Stimulated activated CD4-positive, alpha-beta T cell treated with anti-CD3 and anti-CD28 coated beads, Interleukin-2, amount 100 ng/mL, for 48 hours (primary cell): ENCODE measurements around the gene P4HB.
"Not testable (repeated sequence)": the region's sequence is repeated elsewhere in the genome, so short reads cannot be mapped to it uniquely, and the experiment has no call there.

Experiments used
- DNase-seq, 2 donors: peaks; one replicate each; pipeline ENCODE4 v3.0.0-alpha.2; 2020

Gene P4HB

GRCh38 chr17:81844887-81845286 is 15.4 kb downstream of the P4HB start:
- no peak for DNase-seq

- DNase-seq, result no peak
Observed at GRCh38 chr17:81844327-81844851, 15.9 kb downstream of the P4HB start.

DNA sequence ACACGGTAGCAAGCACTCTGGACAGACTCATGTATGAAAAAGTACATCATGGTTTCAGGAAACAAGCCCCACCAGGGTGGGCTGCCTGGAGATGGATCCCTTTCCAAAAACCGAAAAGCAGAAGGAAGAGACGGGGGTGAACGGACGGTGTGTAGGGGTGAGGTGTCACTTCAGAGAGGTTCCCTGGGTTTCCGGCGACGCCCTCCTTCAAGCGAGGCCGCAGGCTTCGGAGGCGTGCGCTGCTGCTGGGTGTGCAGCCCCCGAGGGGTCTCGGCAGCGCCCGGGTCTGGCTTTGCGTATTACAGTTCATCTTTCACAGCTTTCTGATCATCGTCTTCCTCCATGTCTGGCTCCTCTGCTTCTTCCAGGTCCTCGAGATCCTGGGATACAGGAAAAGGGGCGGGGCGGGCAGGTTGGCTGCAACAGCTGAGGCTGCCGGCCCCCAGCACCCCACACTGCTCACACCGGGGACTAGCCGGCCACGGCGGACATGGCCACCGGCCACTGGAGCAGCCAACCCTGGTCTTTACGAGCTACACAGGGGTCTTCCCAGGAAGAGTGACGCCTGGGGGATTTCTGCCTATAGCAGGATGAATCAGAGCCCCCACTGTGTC is 16.5 kb downstream of the P4HB start:
- DNase-seq, result no peak

- no peak for DNase-seq
Observed at GRCh38 chr17:81842725-81843504, 17.4 kb downstream of the P4HB start.

DNA sequence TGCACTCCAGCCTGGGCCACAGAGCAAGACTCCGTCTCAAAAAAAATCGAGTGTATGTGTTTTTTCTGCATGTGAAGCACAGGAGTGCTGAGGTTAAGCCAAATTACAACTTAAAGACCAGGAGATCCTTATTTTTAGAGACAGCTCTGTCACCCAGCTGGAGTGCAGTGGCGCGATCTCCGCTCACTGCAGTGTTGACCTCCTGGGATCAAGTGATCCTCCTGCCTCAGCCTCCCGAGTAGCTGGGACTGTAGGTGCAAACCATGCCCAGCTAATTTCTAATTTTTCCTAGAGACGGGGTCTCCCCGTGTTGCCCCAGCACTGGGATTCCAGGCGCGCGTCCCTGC is 18.0 kb downstream of the P4HB start:
- DNase-seq, result no peak

DNA sequence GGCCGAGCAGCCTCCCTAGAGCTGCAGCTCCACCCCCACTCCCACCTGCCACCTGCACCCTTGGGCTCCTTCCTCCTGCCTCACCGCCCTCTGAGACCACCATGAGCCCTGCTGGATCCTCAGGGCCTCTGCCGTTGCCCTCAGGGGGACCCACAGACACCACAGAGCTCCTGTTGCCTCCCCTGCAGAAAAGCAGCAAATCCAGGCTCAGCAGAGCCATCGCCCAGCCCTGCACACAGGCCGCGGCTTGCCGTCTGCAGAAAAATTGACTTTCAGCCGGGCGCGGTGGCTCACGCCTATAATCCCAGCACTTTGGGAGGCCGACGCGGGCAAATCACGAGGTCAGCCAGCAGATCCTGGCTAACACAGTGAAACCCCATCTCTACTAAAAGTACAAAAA is 18.5 kb downstream of the P4HB start:
- DNase-seq, result no peak

- no peak for DNase-seq
Observed at GRCh38 chr17:81840826-81841778, 19.2 kb downstream of the P4HB start.

- DNase-seq, result not testable (repeated sequence)
Observed at GRCh38 chr17:81840059-81840458, 20.3 kb downstream of the P4HB start.

- DNase-seq, result no peak
Observed at GRCh38 chr17:81839301-81839700, 21.0 kb downstream of the P4HB start.

DNA sequence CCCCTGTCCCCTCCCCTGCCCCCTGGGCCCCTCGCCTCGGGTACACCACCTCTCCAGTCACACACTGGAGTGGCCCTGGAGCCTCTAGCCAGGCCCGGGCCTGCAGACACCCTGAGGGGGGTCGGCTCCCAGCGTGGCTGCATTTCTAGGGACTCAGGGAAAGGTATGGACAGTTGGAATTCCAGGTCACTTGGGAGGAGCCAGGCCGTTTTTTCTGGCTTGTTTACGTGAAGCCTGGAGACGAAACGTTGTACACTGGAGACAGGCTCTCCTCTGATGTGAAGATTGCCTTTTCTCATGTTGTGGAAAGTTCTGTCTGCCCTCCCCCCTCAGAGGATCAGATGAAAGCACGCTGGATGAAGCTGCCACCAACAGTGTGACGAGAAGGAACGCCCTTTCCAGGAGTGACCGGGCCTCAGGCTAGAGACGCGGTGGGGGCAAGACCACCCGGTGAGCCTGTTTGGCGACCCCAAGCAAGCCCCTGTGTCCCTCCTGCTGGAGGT is 21.5 kb downstream of the P4HB start:
- DNase-seq, result no peak

GRCh38 chr17:81837641-81838040 is 22.7 kb downstream of the P4HB start:
- DNase-seq, result no peak

DNA sequence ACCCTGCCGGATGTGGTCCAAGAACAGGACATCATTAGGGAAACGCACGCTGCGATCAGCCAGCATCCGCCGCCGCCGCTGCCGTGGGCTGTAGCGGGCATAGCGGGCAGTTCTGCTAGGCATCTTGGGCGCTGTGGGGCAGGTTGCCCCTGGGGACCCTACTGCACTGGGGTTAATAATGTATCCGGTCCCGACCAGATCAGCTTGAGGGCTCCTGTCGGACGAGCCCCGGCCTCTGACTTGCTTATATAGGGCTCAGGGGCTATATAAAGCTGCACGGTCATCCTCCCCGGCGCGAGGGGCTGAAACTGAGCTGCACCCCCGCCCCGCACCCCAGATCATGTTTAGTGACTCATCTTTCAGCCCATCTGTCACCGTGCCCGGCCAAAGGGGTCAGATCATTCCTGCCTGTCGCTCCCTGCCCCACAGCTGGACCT is 25.5 kb downstream of the P4HB start, which contains the start of gene PPP1R27:
PPP1R27 (minus strand) TSS at position 220 of the 437 bp plus-strand sequence; CDS start at position 123, 97 bp downstream.
- no peak for DNase-seq

- DNase-seq, result no peak
Observed at GRCh38 chr17:81833921-81834830, 26.2 kb downstream of the P4HB start.

DNA sequence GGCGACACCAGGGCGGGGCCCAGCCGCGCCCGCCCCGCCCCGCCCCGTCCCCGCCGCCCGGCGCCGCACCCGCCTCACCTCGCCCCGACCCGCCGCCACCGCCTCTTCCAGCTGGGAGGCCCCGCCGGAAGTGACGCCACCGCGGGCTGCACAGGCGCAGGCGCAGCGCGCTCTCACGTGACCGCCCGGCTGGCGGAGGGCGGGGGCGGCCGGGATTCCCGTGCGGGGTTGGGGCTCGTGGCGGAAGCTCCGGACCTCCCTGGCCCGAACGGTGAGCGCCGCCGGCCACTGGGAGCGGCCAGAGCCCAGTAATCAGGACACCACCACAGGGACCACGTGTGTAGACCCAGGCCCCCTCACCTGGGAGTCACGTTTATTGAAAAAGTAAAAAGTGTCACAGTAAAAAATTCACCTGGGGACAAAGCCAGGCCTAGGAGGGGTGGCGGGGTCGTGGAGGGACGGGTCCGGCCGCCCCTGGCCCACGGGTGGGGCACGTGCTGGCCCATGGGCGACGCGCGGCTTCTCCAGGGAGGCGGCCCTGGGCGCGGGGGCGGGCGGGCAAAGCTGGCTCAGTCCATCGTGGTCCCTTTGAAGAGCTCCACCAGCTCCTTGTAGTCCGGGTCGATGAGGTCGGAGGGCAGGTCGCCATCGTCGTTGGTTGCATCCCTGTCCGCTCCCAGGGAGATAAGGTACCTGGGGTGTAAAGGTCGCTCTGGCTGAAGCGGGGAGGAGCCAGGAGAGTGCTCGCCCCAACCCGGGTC is 27.0 kb downstream of the P4HB start, which contains the start of gene MCRIP1:
MCRIP1 (minus strand) TSS at position 132 of the 761 bp plus-strand sequence. CDS start 8,785 bp downstream, outside the sequence.
- peak; percentile 94 to 96 for DNase-seq

DNA sequence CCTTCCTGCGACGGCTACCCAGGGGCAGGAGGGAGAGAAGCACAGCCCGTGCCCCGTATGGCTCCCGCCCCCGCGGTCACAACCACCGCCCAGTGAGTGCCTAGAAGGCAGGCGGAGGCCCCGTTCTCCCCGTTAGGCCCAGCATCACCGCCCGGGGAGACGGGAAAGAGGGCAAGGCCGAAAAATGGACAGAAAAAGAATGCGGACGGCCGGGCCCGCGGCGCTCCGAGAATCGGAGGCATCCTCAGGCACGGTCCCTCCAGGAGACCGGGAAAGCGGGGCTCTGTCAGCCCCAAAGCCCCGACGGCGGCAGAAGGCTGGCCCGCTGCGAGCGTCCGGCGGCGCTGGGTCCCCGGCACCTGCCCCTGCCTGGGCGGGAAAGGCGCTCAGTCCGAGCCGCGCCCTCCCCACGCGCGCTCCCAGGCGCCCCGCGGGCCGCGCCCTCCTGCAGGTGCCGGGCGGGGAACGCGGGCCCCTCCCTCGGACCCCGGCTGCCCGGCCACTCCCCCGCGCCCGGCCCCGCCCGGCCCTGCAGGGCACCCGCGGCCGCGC is 27.7 kb downstream of the P4HB start:
- peak; percentile 38 to 48 for DNase-seq

DNA sequence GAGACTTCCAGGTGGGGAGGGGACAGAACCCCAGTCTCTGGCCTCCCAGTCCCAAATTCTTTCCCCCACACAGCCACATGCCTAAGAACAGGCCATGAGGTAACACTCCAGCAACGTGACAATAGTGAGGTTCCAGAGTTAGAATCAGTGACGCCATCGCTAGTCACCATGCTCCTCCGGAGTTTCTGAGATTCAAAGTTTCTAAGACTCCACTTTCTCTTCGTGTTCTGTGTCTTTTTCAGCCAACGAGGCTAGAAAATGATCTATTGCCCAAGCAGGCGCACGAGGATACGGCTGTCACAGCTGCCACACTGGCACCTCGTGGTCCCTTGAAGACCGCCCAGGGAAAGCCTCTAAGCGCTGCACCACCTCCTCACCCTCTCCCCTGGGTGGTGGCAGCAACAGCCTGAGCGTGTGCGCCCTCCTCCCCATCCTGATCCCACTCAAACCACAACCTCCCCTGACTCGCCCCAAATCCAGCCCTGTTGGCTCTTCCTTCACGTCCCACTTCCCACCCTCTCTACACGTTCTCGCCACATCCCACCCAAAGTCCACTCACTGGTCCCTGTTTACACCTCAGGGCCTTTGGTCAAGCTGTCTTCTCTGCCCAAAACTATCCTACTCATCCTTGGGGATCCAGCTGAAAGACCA is 28.3 kb downstream of the P4HB start:
- DNase-seq, result peak; percentile 33 to 35

- DNase-seq, result peak; percentile 6 to 12
Observed at GRCh38 chr17:81831563-81831956, 28.8 kb downstream of the P4HB start.

GRCh38 chr17:81829858-81830257 is 30.5 kb downstream of the P4HB start:
- no peak for DNase-seq

GRCh38 chr17:81828656-81829055 is 31.7 kb downstream of the P4HB start:
- no peak for DNase-seq
